ENCODE results near the gene MTHFD2. TPM values are rescaled to one million over a fixed set of nuclear protein-coding genes. Genes with fewer than 3 reads are reported as not detected.

MTHFD2 gene
- total and polyA plus RNA-seq, 2 of the 8 experiments (the other 6 are each of a cell fraction or from before 2014, with no cell fraction given): 99.5 to 291 TPM

- TF ChIP-seq GTF2F1 (IDR thresholded peaks at IDR 0.05; ENCODE audit: borderline replicate concordance, low read depth, low read length) (no peak), CBX5 (IDR thresholded peaks at IDR 0.05; ENCODE audit: low read depth, low read length) (no peak), SP4 (IDR thresholded peaks at IDR 0.05; ENCODE audit: low read length) (no peak)
Measured at GRCh38 chr2:74267068-74267467, 68.7 kb downstream of the MTHFD2 start (continued).

Other genes starting within 250 kb of the MTHFD2 start
- gene TET3, start 213.7 kb upstream of the MTHFD2 start, total RNA-seq (2021; fragmentation: NEBNext Ultra II Directional; extraction: Animal tissue kit (Norgen Biotek cat#: 25700)): 20.2 and 21.1 TPM in 2 replicates
- 4.5 and 5.5 TPM in 2 replicates for gene TET3, start 213.7 kb upstream of the MTHFD2 start, polyA plus RNA-seq (2011; rRNA removed)
- gene BOLA3, start 50.7 kb upstream of the MTHFD2 start, total RNA-seq (2021; fragmentation: NEBNext Ultra II Directional; extraction: Animal tissue kit (Norgen Biotek cat#: 25700)): 67.3 and 68.6 TPM in 2 replicates
- 41.5 and 46.1 TPM in 2 replicates for gene BOLA3, start 50.7 kb upstream of the MTHFD2 start, polyA plus RNA-seq (2011; rRNA removed)
- 91.7 and 93.9 TPM in 2 replicates for gene MOB1A, start 19.7 kb upstream of the MTHFD2 start, total RNA-seq (2021; fragmentation: NEBNext Ultra II Directional; extraction: Animal tissue kit (Norgen Biotek cat#: 25700))
- gene MOB1A, start 19.7 kb upstream of the MTHFD2 start, polyA plus RNA-seq (2011; rRNA removed): 16.2 and 21.6 TPM in 2 replicates
- gene SLC4A5, start 144.8 kb downstream of the MTHFD2 start, total RNA-seq (2021; fragmentation: NEBNext Ultra II Directional; extraction: Animal tissue kit (Norgen Biotek cat#: 25700)): 0.52 and 0.86 TPM in 2 replicates
- 0.42 TPM in 2 replicates for gene SLC4A5, start 144.8 kb downstream of the MTHFD2 start, polyA plus RNA-seq (2011; rRNA removed)
- gene DCTN1, start 181.7 kb downstream of the MTHFD2 start, total RNA-seq (2021; fragmentation: NEBNext Ultra II Directional; extraction: Animal tissue kit (Norgen Biotek cat#: 25700)): 156 and 162 TPM in 2 replicates
- gene DCTN1, start 181.7 kb downstream of the MTHFD2 start, polyA plus RNA-seq (2011; rRNA removed): 105 and 155 TPM in 2 replicates
- 3.3 and 3.8 TPM in 2 replicates for gene C2orf81, start 223.0 kb downstream of the MTHFD2 start, total RNA-seq (2021; fragmentation: NEBNext Ultra II Directional; extraction: Animal tissue kit (Norgen Biotek cat#: 25700))
- 1.6 and 2.4 TPM in 2 replicates for gene C2orf81, start 223.0 kb downstream of the MTHFD2 start, polyA plus RNA-seq (2011; rRNA removed)
- 41.6 and 45.0 TPM in 2 replicates for gene WDR54, start 223.1 kb downstream of the MTHFD2 start, total RNA-seq (2021; fragmentation: NEBNext Ultra II Directional; extraction: Animal tissue kit (Norgen Biotek cat#: 25700))
- 125 and 142 TPM in 2 replicates for gene WDR54, start 223.1 kb downstream of the MTHFD2 start, polyA plus RNA-seq (2011; rRNA removed)
- gene RTKN, start 243.3 kb downstream of the MTHFD2 start, total RNA-seq (2021; fragmentation: NEBNext Ultra II Directional; extraction: Animal tissue kit (Norgen Biotek cat#: 25700)): 53.5 and 54.1 TPM in 2 replicates
- gene RTKN, start 243.3 kb downstream of the MTHFD2 start, polyA plus RNA-seq (2011; rRNA removed): 40.2 and 60.1 TPM in 2 replicates